Measurements from ENCODE around the gene SGPP1. TPM values are rescaled to one million over a fixed set of nuclear protein-coding genes. Genes with fewer than 3 reads are reported as not detected.

The SGPP1 gene
- total RNA-seq, 1 donor from 2014 or later = 13.0 TPM

- H3K9ac ChIP-seq (ENCODE audit: low read depth in 1 of 3, low read length in 3 of 3) = no peak overlapping the region
- no peak overlapping the region for H3K4me3 ChIP-seq (ENCODE audit: low read length in 3 of 3)
- H3K36me3 ChIP-seq (ENCODE audit: control insufficient read depth in 3 of 3, insufficient read depth in 3 of 3, low read length in 3 of 3) = peaks cover 0 to 7% (median 2%) of the 10 kb centered on the region in 3 donors
- H3K9me3 ChIP-seq (ENCODE audit: control insufficient read depth in 3 of 3, low read length in 3 of 3) = no peaks in the 10 kb centered on the region
- no peaks in the 10 kb centered on the region for H3K4me1 ChIP-seq (ENCODE audit: control insufficient read depth in 3 of 3, insufficient read depth in 3 of 3, low read length in 3 of 3)
- no peaks in the 10 kb centered on the region for H3K27me3 ChIP-seq (ENCODE audit: control insufficient read depth in 3 of 3, insufficient read depth in 3 of 3, low read length in 3 of 3)
- H3K27ac ChIP-seq (ENCODE audit: low read depth, low read length) = no peak overlapping the region
Observed at GRCh38 chr14:63678536-63678935, 49.3 kb downstream of the SGPP1 start.

DNA sequence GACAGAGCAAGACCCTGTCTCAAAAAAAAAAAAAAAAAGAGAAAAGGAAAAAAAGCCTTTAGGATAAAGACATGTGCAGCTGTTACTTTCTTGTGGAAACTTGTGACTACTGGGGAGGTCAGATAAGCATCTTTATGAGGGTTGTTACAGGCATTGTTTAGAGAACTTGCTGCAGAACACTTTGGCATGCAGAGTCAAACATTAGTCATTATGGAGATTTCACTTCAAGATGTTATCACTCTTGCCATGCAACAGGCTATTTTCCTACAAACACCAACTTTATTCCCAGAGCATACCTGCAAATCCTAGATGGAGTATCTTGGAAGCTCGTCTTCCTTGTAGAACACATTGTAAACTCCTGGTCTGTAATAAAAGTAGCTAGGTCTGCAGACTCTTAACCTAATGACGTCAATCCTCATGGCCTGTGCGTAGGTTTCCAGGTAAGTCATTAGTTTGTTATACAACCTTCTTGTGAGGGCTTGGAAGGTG is 49.9 kb downstream of the SGPP1 start:
- H3K9ac ChIP-seq (ENCODE audit: low read depth in 1 of 3, low read length in 3 of 3) = no peak overlapping the region
- no peak overlapping the region for H3K4me3 ChIP-seq (ENCODE audit: low read length in 3 of 3)
- no peak overlapping the region for H3K27ac ChIP-seq (ENCODE audit: low read depth, low read length)
- H3K36me3 ChIP-seq (ENCODE audit: control insufficient read depth in 3 of 3, insufficient read depth in 3 of 3, low read length in 3 of 3) = peaks cover 0 to 7% (median 2%) of the 10 kb centered on the region in 3 donors
- no peaks in the 10 kb centered on the region for H3K9me3 ChIP-seq (ENCODE audit: control insufficient read depth in 3 of 3, low read length in 3 of 3)
- H3K27me3 ChIP-seq (ENCODE audit: control insufficient read depth in 3 of 3, insufficient read depth in 3 of 3, low read length in 3 of 3) = no peaks in the 10 kb centered on the region
- H3K4me1 ChIP-seq (ENCODE audit: control insufficient read depth in 3 of 3, insufficient read depth in 3 of 3, low read length in 3 of 3) = no peaks in the 10 kb centered on the region

DNA sequence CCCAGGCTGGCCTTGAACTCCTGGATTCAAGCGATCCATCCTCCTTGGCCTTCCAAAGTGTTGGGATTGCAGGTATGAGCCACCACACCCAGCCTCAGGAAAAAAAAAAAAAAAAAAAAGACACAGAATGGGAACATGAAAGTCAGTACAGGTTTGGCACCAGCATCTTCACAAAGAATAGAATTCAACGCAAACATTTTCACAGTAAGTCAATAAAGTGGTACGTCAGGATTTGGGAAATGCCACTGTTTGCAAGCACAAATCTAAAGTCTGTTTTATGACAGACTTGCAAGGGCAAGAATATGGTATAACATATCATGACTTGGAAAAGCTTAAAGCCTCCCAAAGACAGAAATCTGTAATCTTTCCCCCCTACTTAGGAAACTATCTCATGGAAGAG is 51.2 kb downstream of the SGPP1 start:
- Histone ChIP-seq H3K27ac (ENCODE audit: low read depth, low read length) (no peak overlapping the region), H3K36me3 (ENCODE audit: control insufficient read depth in 3 of 3, insufficient read depth in 3 of 3, low read length in 3 of 3) (peaks cover 0 to 7% (median 2%) of the 10 kb centered on the region in 3 donors), H3K27me3 (ENCODE audit: control insufficient read depth in 3 of 3, insufficient read depth in 3 of 3, low read length in 3 of 3) (no peaks in the 10 kb centered on the region), H3K9me3 (ENCODE audit: control insufficient read depth in 3 of 3, low read length in 3 of 3) (no peaks in the 10 kb centered on the region), H3K4me1 (ENCODE audit: control insufficient read depth in 3 of 3, insufficient read depth in 3 of 3, low read length in 3 of 3) (no peaks in the 10 kb centered on the region), H3K4me3 (ENCODE audit: low read length in 3 of 3) (no peak overlapping the region), H3K9ac (ENCODE audit: low read depth in 1 of 3, low read length in 3 of 3) (no peak overlapping the region)

DNA sequence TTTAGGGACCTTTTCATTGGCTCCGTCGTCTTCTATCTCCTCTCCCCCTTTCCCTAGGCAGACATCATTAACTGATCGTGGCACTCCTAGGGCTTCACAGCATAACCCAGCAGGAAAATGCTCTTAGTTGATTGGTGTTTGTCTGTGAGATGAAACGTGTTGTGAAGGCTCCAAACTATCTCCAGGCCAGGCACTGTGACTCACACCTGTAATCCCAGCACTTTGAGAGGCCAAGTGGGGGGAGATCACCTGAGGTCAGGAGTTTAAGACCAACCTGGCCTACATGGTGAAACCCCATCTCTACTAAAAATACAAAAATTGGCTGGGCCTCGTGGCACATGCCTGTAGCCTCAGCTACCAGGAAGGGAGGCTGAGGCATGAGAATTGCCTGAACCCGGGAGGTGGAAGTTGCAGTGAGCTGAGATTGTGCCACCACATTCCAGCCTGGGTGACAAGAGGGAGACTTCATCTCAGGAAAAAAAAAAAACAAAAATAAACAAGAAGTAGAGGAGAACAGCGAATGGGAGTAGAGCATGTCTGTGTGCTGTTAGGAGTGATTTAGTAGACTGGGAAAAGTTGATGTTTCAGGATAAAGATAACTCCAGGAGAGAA is 53.9 kb downstream of the SGPP1 start:
- Histone ChIP-seq H3K4me1 (ENCODE audit: control insufficient read depth in 3 of 3, insufficient read depth in 3 of 3, low read length in 3 of 3) (no peaks in the 10 kb centered on the region), H3K4me3 (ENCODE audit: low read length in 3 of 3) (no peak overlapping the region), H3K9me3 (ENCODE audit: control insufficient read depth in 3 of 3, low read length in 3 of 3) (no peaks in the 10 kb centered on the region), H3K36me3 (ENCODE audit: control insufficient read depth in 3 of 3, insufficient read depth in 3 of 3, low read length in 3 of 3) (peaks cover 0 to 7% (median 2%) of the 10 kb centered on the region in 3 donors), H3K9ac (ENCODE audit: low read depth in 1 of 3, low read length in 3 of 3) (no peak overlapping the region), H3K27ac (ENCODE audit: low read depth, low read length) (no peak overlapping the region), H3K27me3 (ENCODE audit: control insufficient read depth in 3 of 3, insufficient read depth in 3 of 3, low read length in 3 of 3) (no peaks in the 10 kb centered on the region)

DNA sequence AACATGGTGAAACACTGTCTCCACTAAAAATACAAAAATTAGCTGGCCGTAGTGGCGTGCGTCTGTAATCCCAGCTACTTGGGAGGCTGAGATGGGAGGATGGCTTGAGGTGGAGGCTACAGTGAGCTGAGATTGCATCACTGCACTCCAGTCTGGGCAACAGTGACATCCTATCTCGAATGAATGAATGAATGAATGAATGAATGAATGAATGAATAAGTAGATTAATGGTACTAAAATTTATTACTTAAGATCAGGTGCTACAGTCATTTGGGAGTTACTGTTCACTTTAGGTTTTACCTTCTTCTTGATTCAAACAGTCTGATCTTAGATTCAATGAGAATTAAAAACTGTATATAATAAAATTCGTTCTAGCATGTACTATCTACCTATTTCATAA is 54.6 kb downstream of the SGPP1 start:
- Histone ChIP-seq H3K27ac (ENCODE audit: low read depth, low read length) (no peak overlapping the region), H3K4me1 (ENCODE audit: control insufficient read depth in 3 of 3, insufficient read depth in 3 of 3, low read length in 3 of 3) (no peaks in the 10 kb centered on the region), H3K9ac (ENCODE audit: low read depth in 1 of 3, low read length in 3 of 3) (no peak overlapping the region), H3K9me3 (ENCODE audit: control insufficient read depth in 3 of 3, low read length in 3 of 3) (no peaks in the 10 kb centered on the region), H3K36me3 (ENCODE audit: control insufficient read depth in 3 of 3, insufficient read depth in 3 of 3, low read length in 3 of 3) (peaks cover 0 to 7% (median 2%) of the 10 kb centered on the region in 3 donors), H3K27me3 (ENCODE audit: control insufficient read depth in 3 of 3, insufficient read depth in 3 of 3, low read length in 3 of 3) (no peaks in the 10 kb centered on the region), H3K4me3 (ENCODE audit: low read length in 3 of 3) (no peak overlapping the region)

DNA sequence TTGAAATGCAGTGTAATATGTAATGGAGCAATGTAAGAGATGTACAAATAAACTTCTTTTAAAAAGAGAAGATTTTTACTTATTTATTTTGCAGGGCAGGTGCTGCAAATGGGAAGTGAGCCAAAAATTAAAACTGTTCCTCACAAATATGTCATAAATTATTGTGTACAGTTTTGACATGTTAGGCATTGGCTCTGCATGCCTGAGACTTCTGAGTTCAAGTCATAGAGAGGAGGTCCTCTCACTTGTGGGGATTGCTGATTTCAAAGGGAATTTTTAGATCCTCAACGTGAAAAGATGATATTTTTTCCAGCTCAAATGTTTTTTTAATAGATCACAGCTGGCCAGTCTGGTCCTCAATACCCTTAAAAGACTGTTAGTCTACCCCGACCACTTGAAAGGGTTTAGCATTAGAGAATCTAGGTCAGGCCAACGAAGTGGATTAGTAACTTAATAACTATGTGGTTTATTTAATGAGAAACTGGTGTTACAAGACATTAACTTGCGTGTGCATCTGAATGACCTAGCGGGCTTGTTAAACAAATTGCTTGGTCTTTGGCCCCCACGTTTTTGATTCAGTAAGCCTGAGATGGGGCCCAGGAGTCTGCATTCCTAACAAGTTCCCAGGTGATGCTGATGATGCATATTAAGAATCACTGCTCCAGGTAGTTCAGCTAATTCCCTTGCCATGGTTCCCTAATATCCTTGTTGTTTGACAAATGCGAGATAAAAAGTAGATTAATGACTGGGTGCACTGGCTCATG is 55.3 kb downstream of the SGPP1 start:
- Histone ChIP-seq H3K9me3 (ENCODE audit: control insufficient read depth in 3 of 3, low read length in 3 of 3) (no peaks in the 10 kb centered on the region), H3K4me1 (ENCODE audit: control insufficient read depth in 3 of 3, insufficient read depth in 3 of 3, low read length in 3 of 3) (no peaks in the 10 kb centered on the region), H3K36me3 (ENCODE audit: control insufficient read depth in 3 of 3, insufficient read depth in 3 of 3, low read length in 3 of 3) (peaks cover 0 to 7% (median 2%) of the 10 kb centered on the region in 3 donors), H3K27ac (ENCODE audit: low read depth, low read length) (no peak overlapping the region), H3K27me3 (ENCODE audit: control insufficient read depth in 3 of 3, insufficient read depth in 3 of 3, low read length in 3 of 3) (no peaks in the 10 kb centered on the region), H3K9ac (ENCODE audit: low read depth in 1 of 3, low read length in 3 of 3) (no peak overlapping the region), H3K4me3 (ENCODE audit: low read length in 3 of 3) (no peak overlapping the region)

GRCh38 chr14:63671987-63672386 is 55.9 kb downstream of the SGPP1 start:
- Histone ChIP-seq H3K4me1 (ENCODE audit: control insufficient read depth in 3 of 3, insufficient read depth in 3 of 3, low read length in 3 of 3) (no peaks in the 10 kb centered on the region), H3K4me3 (ENCODE audit: low read length in 3 of 3) (no peak overlapping the region), H3K27ac (ENCODE audit: low read depth, low read length) (no peak overlapping the region), H3K36me3 (ENCODE audit: control insufficient read depth in 3 of 3, insufficient read depth in 3 of 3, low read length in 3 of 3) (peaks cover 0 to 4% (median 0%) of the 10 kb centered on the region in 3 donors), H3K9me3 (ENCODE audit: control insufficient read depth in 3 of 3, low read length in 3 of 3) (no peaks in the 10 kb centered on the region), H3K27me3 (ENCODE audit: control insufficient read depth in 3 of 3, insufficient read depth in 3 of 3, low read length in 3 of 3) (no peaks in the 10 kb centered on the region), H3K9ac (ENCODE audit: low read depth in 1 of 3, low read length in 3 of 3) (no peak overlapping the region)

- H3K27me3 ChIP-seq (ENCODE audit: control insufficient read depth in 3 of 3, insufficient read depth in 3 of 3, low read length in 3 of 3) = no peaks in the 10 kb centered on the region
- no peak overlapping the region for H3K4me3 ChIP-seq (ENCODE audit: low read length in 3 of 3)
- no peak overlapping the region for H3K9ac ChIP-seq (ENCODE audit: low read depth in 1 of 3, low read length in 3 of 3)
- H3K9me3 ChIP-seq (ENCODE audit: control insufficient read depth in 3 of 3, low read length in 3 of 3) = no peaks in the 10 kb centered on the region
- H3K27ac ChIP-seq (ENCODE audit: low read depth, low read length) = no peak overlapping the region
- H3K36me3 ChIP-seq (ENCODE audit: control insufficient read depth in 3 of 3, insufficient read depth in 3 of 3, low read length in 3 of 3) = no peaks in the 10 kb centered on the region
- H3K4me1 ChIP-seq (ENCODE audit: control insufficient read depth in 3 of 3, insufficient read depth in 3 of 3, low read length in 3 of 3) = no peaks in the 10 kb centered on the region
Observed at GRCh38 chr14:63670692-63671091, 57.2 kb downstream of the SGPP1 start.

- Histone ChIP-seq H3K27me3 (ENCODE audit: control insufficient read depth in 3 of 3, insufficient read depth in 3 of 3, low read length in 3 of 3) (no peaks in the 10 kb centered on the region), H3K9ac (ENCODE audit: low read depth in 1 of 3, low read length in 3 of 3) (no peak overlapping the region), H3K27ac (ENCODE audit: low read depth, low read length) (no peak overlapping the region), H3K9me3 (ENCODE audit: control insufficient read depth in 3 of 3, low read length in 3 of 3) (no peaks in the 10 kb centered on the region), H3K4me1 (ENCODE audit: control insufficient read depth in 3 of 3, insufficient read depth in 3 of 3, low read length in 3 of 3) (no peaks in the 10 kb centered on the region), H3K36me3 (ENCODE audit: control insufficient read depth in 3 of 3, insufficient read depth in 3 of 3, low read length in 3 of 3) (no peaks in the 10 kb centered on the region), H3K4me3 (ENCODE audit: low read length in 3 of 3) (no peak overlapping the region)
Observed at GRCh38 chr14:63666335-63666734, 61.5 kb downstream of the SGPP1 start.
